Fibroblast of pulmonary artery (primary cell): ENCODE measurements around the gene CMTM8.

Experiments used
- DNase-seq: peaks from one replicate; pipeline ENCODE4 v3.0.0-alpha.2; 2010; ENCODE audit warnings: low read depth
- H3K4me3 ChIP-seq: replicated peaks from 2 replicates; pipeline ENCODE4 v1.5.1; 2011; ENCODE audit warnings: low read depth, mild to moderate bottlenecking, control low read depth, low read length, moderate library complexity
- TF ChIP-seq, protein P1 (sequence below): IDR thresholded peaks from 2 replicates; pipeline ENCODE4 v1.5.1; 2011; ENCODE audit warnings: mild to moderate bottlenecking, control low read depth, low read length, inconsistent platforms; ENCODE audit errors: missing control alignments

Gene CMTM8

DNA sequence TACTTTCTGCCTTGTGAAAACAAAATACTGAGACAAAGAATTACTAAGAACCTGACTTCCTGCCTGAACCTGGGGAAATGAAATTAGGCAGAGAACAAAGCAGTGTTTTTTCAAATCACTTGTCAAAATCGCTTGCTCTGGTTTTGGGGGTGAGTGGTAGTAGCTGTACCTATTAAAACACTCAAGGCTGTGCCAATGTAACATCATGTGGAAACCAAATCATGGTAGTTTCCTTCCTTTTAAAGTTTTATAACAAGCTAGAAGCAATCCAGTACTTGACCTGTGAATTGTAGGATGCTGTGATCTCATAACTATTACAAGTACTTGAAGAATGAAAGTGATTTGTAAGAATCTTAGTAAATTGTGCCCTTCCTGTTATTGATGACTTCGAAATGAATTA, 6.7 kb downstream of the CMTM8 start:
- H3K4me3 ChIP-seq: no peak overlapping the region
- TF ChIP-seq, protein P1, sequence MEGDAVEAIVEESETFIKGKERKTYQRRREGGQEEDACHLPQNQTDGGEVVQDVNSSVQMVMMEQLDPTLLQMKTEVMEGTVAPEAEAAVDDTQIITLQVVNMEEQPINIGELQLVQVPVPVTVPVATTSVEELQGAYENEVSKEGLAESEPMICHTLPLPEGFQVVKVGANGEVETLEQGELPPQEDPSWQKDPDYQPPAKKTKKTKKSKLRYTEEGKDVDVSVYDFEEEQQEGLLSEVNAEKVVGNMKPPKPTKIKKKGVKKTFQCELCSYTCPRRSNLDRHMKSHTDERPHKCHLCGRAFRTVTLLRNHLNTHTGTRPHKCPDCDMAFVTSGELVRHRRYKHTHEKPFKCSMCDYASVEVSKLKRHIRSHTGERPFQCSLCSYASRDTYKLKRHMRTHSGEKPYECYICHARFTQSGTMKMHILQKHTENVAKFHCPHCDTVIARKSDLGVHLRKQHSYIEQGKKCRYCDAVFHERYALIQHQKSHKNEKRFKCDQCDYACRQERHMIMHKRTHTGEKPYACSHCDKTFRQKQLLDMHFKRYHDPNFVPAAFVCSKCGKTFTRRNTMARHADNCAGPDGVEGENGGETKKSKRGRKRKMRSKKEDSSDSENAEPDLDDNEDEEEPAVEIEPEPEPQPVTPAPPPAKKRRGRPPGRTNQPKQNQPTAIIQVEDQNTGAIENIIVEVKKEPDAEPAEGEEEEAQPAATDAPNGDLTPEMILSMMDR: no peak
- no peak for DNase-seq

DNA sequence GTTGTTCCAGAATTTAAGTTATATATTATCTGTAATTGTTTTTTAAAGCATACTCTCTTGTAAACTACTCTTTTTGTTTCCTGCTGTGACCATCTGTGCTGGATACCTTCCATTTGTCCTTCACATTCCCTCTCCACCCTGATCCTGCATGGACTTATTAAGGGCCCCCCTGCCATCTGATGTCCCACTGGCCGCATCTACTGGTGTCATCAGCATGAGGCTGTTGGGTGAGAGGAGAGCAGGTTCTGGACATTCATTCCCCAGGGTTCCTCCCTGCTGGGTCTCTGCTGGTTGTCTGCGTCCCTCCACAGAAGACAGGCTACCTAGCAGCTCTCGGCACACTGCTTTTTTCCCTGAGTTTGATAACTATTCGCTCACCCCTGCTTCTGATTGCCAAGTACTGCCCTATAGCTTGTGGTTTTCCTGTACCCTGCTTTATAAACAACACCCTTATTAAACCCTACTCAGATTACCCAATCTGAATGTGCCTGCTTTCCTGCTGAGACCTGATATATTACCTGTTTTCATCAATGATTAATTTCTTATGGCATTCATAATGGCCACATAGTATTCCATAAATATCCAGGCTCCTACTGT, 7.7 kb downstream of the CMTM8 start:
- H3K4me3 ChIP-seq: no peak overlapping the region
- DNase-seq: no peak
- TF ChIP-seq, protein P1: no peak

DNA sequence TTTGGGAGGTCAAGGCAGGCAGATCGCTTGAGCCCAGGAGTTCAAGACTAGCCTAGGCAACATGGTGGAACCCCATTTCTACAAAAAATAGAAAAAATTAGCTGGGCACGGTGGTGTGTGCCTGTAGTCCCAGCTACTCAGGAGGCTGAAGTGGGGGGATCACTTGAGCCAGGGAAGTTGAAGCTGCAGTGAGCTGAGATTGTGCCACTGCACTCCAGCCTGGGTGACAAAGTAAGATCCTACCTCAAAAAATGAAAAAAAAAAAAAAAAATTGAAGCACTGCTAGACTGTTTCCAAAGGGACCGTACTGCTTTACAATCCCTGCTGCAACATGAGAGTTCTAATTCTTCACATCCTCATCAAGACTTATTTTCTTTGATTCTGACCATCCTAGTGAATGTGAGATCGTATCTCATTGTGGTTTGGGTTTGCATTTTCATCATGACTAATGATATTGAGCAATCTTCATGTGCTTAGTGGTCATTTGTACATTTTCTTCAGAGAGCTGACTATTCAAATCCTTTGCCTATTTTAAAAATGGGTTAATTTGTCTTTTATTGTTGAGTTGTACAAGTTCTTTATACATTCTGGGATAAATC, 10.8 kb downstream of the CMTM8 start:
- DNase-seq: peak; percentile 93
- TF ChIP-seq, protein P1: no peak
- no peak overlapping the region for H3K4me3 ChIP-seq

DNA sequence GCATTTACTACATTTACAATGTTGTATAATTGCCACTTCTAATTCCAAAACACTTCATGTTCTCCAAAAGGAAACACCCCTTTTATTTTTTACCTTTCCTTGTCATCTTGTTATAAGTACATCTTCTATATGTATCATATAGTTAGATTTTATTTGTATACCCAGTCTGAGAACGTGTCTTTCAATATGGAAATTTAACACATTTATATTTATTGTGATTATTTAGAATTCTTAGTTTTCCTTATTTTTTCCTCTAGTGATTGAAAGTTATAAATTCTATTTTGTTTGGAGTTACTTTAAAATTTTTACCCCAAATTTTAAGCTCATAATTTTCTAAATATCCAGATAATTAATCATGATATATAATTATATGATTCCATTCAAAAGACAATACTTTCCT, 15.8 kb downstream of the CMTM8 start:
- TF ChIP-seq, protein P1: no peak
- DNase-seq: no peak
- no peak overlapping the region for H3K4me3 ChIP-seq

DNA sequence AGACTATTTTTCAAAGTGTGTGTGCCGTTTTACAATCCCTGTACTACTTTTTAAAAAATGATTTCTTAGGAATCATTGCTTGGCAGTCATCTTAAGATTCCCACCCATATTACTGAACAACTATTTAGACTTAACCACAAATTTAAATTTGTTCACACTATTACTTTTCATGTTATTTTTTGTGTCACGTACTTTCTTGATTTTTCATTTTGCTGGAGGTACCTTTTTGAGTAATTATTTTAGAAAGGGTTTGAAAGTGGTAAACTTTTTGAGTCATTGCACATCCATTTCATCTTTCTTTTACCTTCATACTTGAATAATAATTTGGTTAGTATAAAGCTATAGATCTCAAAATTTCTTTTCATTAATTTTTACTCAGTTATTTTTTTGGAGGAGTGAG, 16.9 kb downstream of the CMTM8 start:
- no peak for DNase-seq
- TF ChIP-seq, protein P1: no peak
- no peak overlapping the region for H3K4me3 ChIP-seq

DNA sequence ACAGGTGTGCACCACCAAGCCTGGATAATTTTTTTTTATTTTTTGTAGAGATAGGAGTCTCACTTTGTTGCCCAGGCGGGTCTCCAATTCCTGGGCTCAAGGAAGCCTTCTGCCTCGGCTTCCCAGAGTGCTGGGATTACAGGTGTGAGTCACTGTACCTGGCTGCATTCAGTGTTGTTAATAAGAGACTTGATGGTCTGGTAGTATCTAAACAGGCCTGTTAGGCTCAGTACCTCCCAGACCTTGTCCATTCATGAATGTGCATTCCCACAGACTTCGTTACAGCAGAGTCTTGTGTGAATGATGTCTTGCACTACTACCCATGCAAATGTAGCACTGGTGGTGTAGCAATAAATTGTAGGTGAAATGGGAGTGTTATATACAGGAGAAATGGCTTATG, 17.7 kb downstream of the CMTM8 start:
- no peak overlapping the region for H3K4me3 ChIP-seq
- TF ChIP-seq, protein P1: no peak
- no peak for DNase-seq

DNA sequence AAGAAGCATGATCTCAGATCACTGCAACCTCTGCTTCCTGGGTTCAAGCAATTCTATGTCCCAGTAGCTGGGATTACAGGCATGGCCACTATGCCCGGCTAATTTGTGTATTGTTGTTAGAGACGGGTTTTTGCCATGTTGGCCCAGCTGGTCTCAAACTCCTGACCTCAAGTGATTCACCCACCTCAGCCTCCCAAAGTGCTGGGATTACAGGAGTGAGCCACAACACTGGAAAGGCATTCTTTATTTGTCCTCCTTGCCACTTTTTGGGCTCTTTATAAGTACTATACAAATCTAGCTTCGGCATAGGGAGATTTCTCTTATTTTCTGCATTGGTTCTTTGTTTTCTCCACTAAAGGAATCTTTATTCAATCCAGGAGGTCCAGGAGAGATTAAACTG, 18.6 kb downstream of the CMTM8 start:
- no peak overlapping the region for H3K4me3 ChIP-seq
- DNase-seq: no peak
- TF ChIP-seq, protein P1: no peak
